ENCODE results near the gene OSGEPL1.

The OSGEPL1 gene

DNA sequence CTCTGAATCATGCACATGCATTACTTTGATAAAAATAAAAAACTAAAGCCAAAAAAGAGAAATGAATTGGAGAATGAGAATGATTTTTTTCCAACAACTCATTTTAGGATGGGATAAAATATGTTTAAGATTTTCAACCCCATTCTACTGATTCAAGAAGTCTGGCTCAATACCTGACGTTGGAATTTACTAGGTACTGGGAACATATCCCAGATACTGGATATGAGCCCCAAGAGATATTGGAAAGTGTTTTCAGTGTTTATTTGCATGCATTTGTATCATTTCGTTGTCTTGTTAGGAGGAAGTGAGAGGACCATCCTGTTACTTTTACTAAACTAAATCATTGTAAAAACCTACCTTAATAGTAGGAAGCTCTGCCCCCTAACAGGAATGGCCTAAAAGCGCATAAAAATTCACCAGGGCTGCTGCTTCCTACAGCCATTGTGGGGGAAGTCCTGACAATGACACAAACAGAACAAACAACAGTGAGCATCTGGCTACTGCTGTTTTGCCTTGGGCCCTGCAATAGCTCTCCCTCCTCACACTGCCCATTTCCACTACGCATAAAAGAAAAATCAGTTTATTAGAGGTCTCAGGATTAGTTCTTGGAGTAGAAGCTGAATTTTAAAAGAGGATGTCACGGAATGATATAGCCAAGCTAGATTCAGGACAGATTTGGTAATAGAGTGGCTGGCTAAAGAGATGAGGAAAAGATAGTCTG lies 52.9 kb downstream of the OSGEPL1 start:
- H3K4ac ChIP-seq (ENCODE audit: low read depth, low read length) = no peak overlapping the region
- H2BK12ac ChIP-seq (ENCODE audit: low read length) = no peak overlapping the region
- no peak overlapping the region for H3K4me3 ChIP-seq (ENCODE audit: low read depth, low read length)
- H3K27ac ChIP-seq (ENCODE audit: low read depth, low read length) = no peak overlapping the region
- no peaks in the 10 kb centered on the region for H3K4me1 ChIP-seq (ENCODE audit: control insufficient read depth in 1 of 2, insufficient read depth in 2 of 2, low read length in 2 of 2)
- H3K79me1 ChIP-seq (ENCODE audit: low read length) = no peaks in the 10 kb centered on the region
- no peak overlapping the region for H2AK5ac ChIP-seq (ENCODE audit: low read length)
- no peak overlapping the region for H2BK5ac ChIP-seq (ENCODE audit: low read depth, low read length, poor library complexity)
- H3K18ac ChIP-seq (ENCODE audit: low read length) = no peak overlapping the region
- no peak overlapping the region for H3K9ac ChIP-seq (ENCODE audit: low read length)
- H3K9me3 ChIP-seq (ENCODE audit: insufficient read depth, low read depth, low read length) = peaks cover 5% of the 10 kb centered on the region
- H3K14ac ChIP-seq (ENCODE audit: low read length) = no peak overlapping the region
- H3K36me3 ChIP-seq (ENCODE audit: control insufficient read depth in 1 of 2, insufficient read depth in 2 of 2, low read length in 2 of 2) = no peaks in the 10 kb centered on the region
- H4K91ac ChIP-seq (ENCODE audit: low read depth, low read length) = no peak overlapping the region
- no peaks in the 10 kb centered on the region for H3K79me2 ChIP-seq (ENCODE audit: control insufficient read depth, insufficient read depth, low read length, poor library complexity)
- no peak overlapping the region for H3K23ac ChIP-seq (ENCODE audit: low read length)
- no peak overlapping the region for H4K8ac ChIP-seq (ENCODE audit: low read depth, low read length)
- no peak overlapping the region for H4K12ac ChIP-seq (ENCODE audit: low read depth, low read length)
- no peak overlapping the region for H2AFZ ChIP-seq (ENCODE audit: insufficient read depth, low read length, poor library complexity)
- WGBS (ENCODE audit: extremely low coverage, insufficient coverage, insufficient read length) = no CpG with 5 or more reads among the region's 5 CpGs
- H2BK120ac ChIP-seq (ENCODE audit: insufficient read depth, low read length, poor library complexity) = no peak overlapping the region
- H3K4me2 ChIP-seq (ENCODE audit: low read length) = no peak overlapping the region
- no peak for DNase-seq
- no peaks in the 10 kb centered on the region for H3K27me3 ChIP-seq (ENCODE audit: insufficient read depth, low read length)

DNA sequence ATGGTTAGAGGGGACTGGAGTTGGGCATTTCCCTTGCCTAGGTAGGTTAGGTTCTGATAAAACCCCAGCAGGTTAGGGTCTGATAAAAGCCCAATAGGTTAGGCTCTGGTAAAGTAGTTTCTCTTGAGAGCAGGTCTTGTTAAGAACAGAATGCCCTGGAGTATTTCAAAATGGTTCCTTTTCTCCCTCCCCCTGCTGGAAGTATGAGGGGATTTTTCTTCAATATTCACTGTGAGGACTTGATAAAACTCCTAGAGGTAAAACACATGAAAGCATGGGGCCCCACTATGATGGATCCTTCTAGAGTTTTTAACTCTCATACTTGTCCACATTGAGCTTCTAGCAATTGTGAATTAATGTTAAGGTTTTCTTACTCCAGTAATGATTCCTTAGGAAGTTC lies 60.5 kb downstream of the OSGEPL1 start:
- H2AK5ac ChIP-seq (ENCODE audit: low read length) = no peak overlapping the region
- no peak overlapping the region for H4K8ac ChIP-seq (ENCODE audit: low read depth, low read length)
- H3K18ac ChIP-seq (ENCODE audit: low read length) = no peak overlapping the region
- peak overlapping the region; percentile 76 for H3K9ac ChIP-seq (ENCODE audit: low read length)
- H3K14ac ChIP-seq (ENCODE audit: low read length) = no peak overlapping the region
- H3K4me2 ChIP-seq (ENCODE audit: low read length) = no peak overlapping the region
- H2BK5ac ChIP-seq (ENCODE audit: low read depth, low read length, poor library complexity) = no peak overlapping the region
- H3K4me3 ChIP-seq (ENCODE audit: low read depth, low read length) = no peak overlapping the region
- H3K4me1 ChIP-seq (ENCODE audit: control insufficient read depth in 1 of 2, insufficient read depth in 2 of 2, low read length in 2 of 2) = no peaks in the 10 kb centered on the region
- H2BK120ac ChIP-seq (ENCODE audit: insufficient read depth, low read length, poor library complexity) = no peak overlapping the region
- H4K91ac ChIP-seq (ENCODE audit: low read depth, low read length) = no peak overlapping the region
- H2BK12ac ChIP-seq (ENCODE audit: low read length) = no peak overlapping the region
- DNase-seq = no peak
- H2AFZ ChIP-seq (ENCODE audit: insufficient read depth, low read length, poor library complexity) = no peak overlapping the region
- H3K79me2 ChIP-seq (ENCODE audit: control insufficient read depth, insufficient read depth, low read length, poor library complexity) = no peaks in the 10 kb centered on the region
- no peaks in the 10 kb centered on the region for H3K79me1 ChIP-seq (ENCODE audit: low read length)
- no peaks in the 10 kb centered on the region for H3K36me3 ChIP-seq (ENCODE audit: control insufficient read depth in 1 of 2, insufficient read depth in 2 of 2, low read length in 2 of 2)
- peak overlapping the region; percentile 69 for H3K23ac ChIP-seq (ENCODE audit: low read length)
- no peaks in the 10 kb centered on the region for H3K27me3 ChIP-seq (ENCODE audit: insufficient read depth, low read length)
- peak overlapping the region; percentile 54 for H4K12ac ChIP-seq (ENCODE audit: low read depth, low read length)
- no peak overlapping the region for H3K27ac ChIP-seq (ENCODE audit: low read depth, low read length)
- H3K4ac ChIP-seq (ENCODE audit: low read depth, low read length) = no peak overlapping the region
- no peaks in the 10 kb centered on the region for H3K9me3 ChIP-seq (ENCODE audit: insufficient read depth, low read depth, low read length)

DNA sequence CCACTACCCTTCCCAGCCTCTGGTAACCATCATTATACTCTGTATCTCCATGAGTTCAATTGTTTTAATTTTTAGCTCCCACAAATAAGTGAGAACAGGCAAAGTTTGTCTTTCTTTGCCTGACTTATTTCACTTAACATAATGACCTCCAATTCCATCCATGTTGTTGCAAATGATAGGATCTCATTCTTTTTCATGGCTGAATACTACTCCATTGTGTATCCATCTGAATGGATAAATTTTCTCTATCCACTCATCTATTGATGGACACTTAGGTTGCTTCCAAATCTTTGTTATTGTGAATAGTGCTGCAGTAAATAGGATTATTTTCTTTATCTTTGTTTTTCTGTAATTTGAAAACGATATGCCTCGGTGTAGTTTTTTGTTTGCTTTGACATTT lies 61.9 kb downstream of the OSGEPL1 start:
- Histone ChIP-seq H3K23ac (ENCODE audit: low read length) (no peak overlapping the region), H3K36me3 (ENCODE audit: control insufficient read depth in 1 of 2, insufficient read depth in 2 of 2, low read length in 2 of 2) (no peaks in the 10 kb centered on the region), H2BK12ac (ENCODE audit: low read length) (no peak overlapping the region), H3K4ac (ENCODE audit: low read depth, low read length) (no peak overlapping the region), H2AK5ac (ENCODE audit: low read length) (no peak overlapping the region), H2BK5ac (ENCODE audit: low read depth, low read length, poor library complexity) (no peak overlapping the region), H3K79me2 (ENCODE audit: control insufficient read depth, insufficient read depth, low read length, poor library complexity) (no peaks in the 10 kb centered on the region), H3K4me2 (ENCODE audit: low read length) (no peak overlapping the region), H3K79me1 (ENCODE audit: low read length) (no peaks in the 10 kb centered on the region), H3K4me3 (ENCODE audit: low read depth, low read length) (no peak overlapping the region), H3K4me1 (ENCODE audit: control insufficient read depth in 1 of 2, insufficient read depth in 2 of 2, low read length in 2 of 2) (no peaks in the 10 kb centered on the region), H3K18ac (ENCODE audit: low read length) (no peak overlapping the region), H3K27ac (ENCODE audit: low read depth, low read length) (no peak overlapping the region), H3K9me3 (ENCODE audit: insufficient read depth, low read depth, low read length) (no peaks in the 10 kb centered on the region), H3K27me3 (ENCODE audit: insufficient read depth, low read length) (no peaks in the 10 kb centered on the region), H3K9ac (ENCODE audit: low read length) (no peak overlapping the region), H2BK120ac (ENCODE audit: insufficient read depth, low read length, poor library complexity) (no peak overlapping the region), H3K14ac (ENCODE audit: low read length) (no peak overlapping the region), H4K91ac (ENCODE audit: low read depth, low read length) (no peak overlapping the region), H2AFZ (ENCODE audit: insufficient read depth, low read length, poor library complexity) (no peak overlapping the region), H4K12ac (ENCODE audit: low read depth, low read length) (no peak overlapping the region), H4K8ac (ENCODE audit: low read depth, low read length) (no peak overlapping the region)
- DNase-seq = no peak
- WGBS (ENCODE audit: extremely low coverage, insufficient coverage, insufficient read length) = no CpG with 5 or more reads among the region's 2 CpGs

DNA sequence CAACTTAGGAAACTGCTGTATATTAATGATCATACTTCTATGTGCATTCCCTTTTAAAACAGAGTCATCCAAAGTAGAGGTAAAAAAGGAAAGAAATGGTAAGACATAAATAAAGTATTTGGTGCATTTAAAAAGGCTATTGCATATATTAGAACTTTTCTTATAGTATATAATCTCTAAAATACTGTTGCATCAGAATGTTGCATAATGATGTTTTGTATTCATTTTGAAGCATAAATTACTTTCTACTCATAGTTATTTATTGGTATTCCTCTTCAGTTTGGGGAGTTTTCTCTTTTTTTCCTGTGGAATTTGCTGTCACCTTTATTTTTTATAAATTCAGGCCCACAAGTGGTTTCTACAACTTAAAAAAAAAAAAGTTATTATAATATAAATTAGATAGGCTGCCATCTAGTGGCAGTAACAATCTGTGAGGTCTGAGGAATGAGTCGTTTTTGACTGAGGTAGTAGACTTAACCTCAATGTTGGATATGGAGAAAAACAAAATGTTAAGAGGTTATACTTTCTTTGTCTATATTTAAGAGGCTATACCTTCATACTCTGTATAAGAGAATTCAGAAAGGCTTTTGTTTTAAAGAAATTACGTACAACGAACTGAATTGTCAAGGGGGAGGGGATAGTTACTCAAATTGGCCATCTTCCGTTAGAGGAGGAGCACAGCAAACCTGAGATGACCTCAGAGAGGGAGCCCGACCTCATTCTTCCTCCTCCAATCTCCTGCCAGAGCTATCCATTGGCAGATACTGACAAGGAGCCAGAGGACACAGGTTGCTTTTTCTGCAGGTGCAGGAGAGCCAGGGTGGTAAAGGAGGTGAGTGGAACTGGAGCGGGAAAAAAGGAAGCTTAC lies 64.3 kb downstream of the OSGEPL1 start:
- Histone ChIP-seq H3K9me3 (ENCODE audit: insufficient read depth, low read depth, low read length) (no peaks in the 10 kb centered on the region), H3K4me2 (ENCODE audit: low read length) (no peak overlapping the region), H3K4ac (ENCODE audit: low read depth, low read length) (no peak overlapping the region), H2AK5ac (ENCODE audit: low read length) (no peak overlapping the region), H4K8ac (ENCODE audit: low read depth, low read length) (no peak overlapping the region), H2BK120ac (ENCODE audit: insufficient read depth, low read length, poor library complexity) (no peak overlapping the region), H4K91ac (ENCODE audit: low read depth, low read length) (no peak overlapping the region), H2BK12ac (ENCODE audit: low read length) (no peak overlapping the region), H3K9ac (ENCODE audit: low read length) (no peak overlapping the region), H2BK5ac (ENCODE audit: low read depth, low read length, poor library complexity) (no peak overlapping the region), H3K36me3 (ENCODE audit: control insufficient read depth in 1 of 2, insufficient read depth in 2 of 2, low read length in 2 of 2) (no peaks in the 10 kb centered on the region), H3K27ac (ENCODE audit: low read depth, low read length) (no peak overlapping the region), H3K27me3 (ENCODE audit: insufficient read depth, low read length) (no peaks in the 10 kb centered on the region), H3K4me3 (ENCODE audit: low read depth, low read length) (no peak overlapping the region), H3K79me1 (ENCODE audit: low read length) (no peaks in the 10 kb centered on the region), H3K23ac (ENCODE audit: low read length) (no peak overlapping the region), H4K12ac (ENCODE audit: low read depth, low read length) (no peak overlapping the region), H3K79me2 (ENCODE audit: control insufficient read depth, insufficient read depth, low read length, poor library complexity) (no peaks in the 10 kb centered on the region), H3K18ac (ENCODE audit: low read length) (no peak overlapping the region), H3K14ac (ENCODE audit: low read length) (no peak overlapping the region), H3K4me1 (ENCODE audit: control insufficient read depth in 1 of 2, insufficient read depth in 2 of 2, low read length in 2 of 2) (no peaks in the 10 kb centered on the region), H2AFZ (ENCODE audit: insufficient read depth, low read length, poor library complexity) (no peak overlapping the region)
- no CpG with 5 or more reads among the region's 6 CpGs for WGBS (ENCODE audit: extremely low coverage, insufficient coverage, insufficient read length)
- DNase-seq = peak; percentile 30 to 73

All from trophoblast cell (in vitro differentiated cells and primary cell).